HG03469 (cell line): ENCODE measurements around the gene ALX4.

Experiments used
- ATAC-seq: cut with Tn5 transposase; IDR thresholded peaks from one replicate; pipeline ENCODE4 v1.9.1; 2021; ENCODE audit warnings: mild to moderate bottlenecking, moderate library complexity, moderate number of reproducible peaks; ENCODE audit not compliant: unreplicated experiment

The ALX4 gene

DNA sequence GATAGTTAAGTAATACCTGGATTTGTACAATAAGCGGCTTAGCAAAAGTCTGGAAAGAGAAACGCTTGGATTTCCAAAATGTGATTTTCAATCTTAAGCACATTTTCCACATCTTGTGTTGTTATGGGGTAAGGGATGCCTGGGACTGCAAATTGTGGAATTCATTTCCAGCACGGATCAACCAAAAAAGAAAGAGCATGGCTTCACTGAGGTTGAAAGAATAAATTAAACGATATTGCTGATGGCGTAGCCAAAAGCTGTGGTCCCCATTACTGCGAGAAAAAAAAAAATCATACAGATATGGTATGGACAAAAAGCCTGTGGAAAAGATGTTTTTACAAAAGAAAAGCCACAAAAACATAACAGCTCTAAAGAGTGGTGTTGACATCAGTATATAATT lies 26.0 kb upstream of the ALX4 start:
- no peak for ATAC-seq

DNA sequence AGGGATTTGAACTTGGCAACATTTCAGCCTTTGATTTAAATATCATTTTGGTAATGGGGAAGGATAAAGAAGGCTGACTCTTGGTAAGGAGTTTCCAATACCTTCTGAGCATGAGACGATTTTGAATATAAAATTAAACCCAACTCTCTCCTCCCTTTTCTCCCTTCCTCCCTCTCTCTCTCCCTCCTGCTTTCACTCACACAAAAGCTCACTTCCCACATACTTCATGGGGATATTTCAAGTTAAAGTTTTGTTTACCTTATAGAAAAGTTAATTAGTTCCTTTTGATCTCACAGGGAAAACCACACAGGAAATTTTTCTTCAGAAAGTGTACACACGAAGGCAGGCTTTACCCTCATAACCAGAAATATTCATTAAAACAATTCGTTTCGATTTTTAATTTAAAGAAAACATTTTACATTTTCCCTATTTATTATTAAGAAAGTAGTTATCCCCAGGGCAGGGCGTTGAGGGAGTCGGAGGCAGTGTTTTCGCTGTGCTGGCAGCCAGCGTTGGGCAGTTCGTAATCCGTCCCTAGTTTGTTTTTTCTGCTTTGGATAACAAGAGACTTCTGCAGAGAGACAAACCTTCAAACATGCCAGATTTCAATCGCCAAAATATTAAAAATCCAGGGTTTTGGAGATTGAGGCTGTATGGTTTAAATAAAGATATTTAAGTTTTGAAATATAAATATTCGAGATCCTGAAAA lies 25.3 kb upstream of the ALX4 start:
- no peak for ATAC-seq

DNA sequence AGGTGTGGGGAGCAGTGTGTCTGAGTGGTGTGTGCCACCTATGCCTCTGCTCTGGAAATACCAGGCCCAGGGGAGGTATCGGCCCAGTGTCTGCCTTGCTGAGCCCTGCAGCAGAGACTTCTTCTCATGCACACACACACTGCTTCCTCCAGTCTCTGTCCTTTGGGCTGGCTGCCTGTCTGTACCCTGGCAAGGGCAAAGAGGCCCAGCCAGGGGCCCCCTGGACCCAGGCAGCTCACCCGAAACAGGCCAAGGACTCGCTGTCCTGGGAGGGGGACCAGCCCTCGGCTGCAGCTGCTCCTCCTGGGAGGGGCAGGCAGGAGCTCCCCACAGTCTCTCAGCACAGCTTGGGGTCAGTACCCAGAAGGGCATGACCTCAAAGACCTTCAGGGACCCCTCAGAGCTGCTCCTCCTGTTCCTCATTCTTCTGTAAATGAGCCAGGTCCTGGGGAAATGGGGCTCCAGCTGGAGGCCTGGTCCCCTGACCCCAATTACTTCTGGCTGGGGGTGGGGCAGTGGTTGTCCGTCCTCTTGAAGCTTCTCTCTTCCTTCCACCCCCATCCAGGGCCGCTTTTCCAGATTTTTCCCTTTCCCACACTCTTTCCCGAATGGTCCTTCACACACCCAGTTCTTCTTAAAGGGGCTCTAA lies 24.5 kb upstream of the ALX4 start:
- ATAC-seq = no peak

DNA sequence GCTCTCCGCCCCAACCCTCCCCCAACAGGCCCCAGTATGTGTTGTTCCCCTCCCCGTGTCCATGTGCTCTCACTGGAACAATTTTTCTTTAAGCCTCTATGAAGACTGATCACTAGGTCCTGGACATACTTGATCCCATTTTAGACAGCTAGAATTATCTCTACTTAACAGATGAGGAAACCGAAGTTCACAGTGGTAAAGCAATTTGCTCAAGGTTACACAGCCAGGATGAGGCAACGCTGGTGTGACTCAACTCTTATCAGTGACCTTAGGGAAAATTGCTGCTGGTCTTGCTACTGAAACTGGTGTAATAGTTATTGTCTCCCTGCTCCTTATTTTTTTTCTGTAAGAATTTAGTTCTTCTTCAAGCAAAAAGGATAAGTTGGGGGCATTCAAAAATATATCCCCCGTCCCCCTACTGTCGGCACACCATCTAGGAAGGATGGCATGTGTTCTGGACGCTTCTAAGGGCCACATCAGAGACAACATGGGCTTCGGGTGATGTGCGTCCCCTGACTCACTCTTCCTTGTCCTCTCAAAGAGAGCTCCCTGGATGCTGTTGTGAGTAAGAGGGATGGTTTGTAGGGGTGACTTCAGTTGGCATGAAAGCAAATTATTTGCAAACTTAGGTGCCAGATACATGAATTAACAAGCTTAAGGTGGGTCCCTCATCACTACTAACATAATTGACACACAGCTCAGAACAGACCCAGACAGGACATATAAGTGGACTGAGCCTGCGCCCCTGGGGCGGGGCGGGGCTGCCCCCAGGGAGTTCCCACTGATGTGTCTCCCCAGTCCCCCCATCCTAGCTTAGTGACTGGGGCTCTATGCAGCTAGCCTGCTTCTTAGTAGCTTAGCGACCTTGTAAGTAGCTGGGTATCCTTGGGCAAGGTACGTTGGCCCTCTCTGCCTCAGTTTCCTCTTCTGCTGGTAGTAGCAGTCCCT lies 23.6 kb upstream of the ALX4 start:
- no peak for ATAC-seq

DNA sequence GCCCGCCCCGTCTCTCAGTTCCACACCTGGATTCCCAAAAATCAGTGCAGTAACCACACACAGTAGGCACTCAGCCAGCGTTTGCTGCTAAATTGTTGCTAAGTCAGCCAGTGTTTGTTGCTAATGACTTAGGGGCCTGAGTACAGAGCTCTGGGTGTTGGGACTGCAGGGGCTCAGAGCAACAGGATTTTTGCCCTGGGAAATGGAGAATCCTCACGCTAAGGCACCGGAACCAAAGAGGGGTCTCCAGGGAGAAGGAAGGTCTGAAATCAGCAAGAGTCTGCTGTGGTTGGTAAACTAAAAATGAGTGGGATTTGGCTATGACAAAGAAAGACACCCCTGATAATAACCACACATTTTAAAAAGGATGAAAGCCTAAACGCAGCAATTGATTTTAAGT lies 22.7 kb upstream of the ALX4 start:
- ATAC-seq = no peak

DNA sequence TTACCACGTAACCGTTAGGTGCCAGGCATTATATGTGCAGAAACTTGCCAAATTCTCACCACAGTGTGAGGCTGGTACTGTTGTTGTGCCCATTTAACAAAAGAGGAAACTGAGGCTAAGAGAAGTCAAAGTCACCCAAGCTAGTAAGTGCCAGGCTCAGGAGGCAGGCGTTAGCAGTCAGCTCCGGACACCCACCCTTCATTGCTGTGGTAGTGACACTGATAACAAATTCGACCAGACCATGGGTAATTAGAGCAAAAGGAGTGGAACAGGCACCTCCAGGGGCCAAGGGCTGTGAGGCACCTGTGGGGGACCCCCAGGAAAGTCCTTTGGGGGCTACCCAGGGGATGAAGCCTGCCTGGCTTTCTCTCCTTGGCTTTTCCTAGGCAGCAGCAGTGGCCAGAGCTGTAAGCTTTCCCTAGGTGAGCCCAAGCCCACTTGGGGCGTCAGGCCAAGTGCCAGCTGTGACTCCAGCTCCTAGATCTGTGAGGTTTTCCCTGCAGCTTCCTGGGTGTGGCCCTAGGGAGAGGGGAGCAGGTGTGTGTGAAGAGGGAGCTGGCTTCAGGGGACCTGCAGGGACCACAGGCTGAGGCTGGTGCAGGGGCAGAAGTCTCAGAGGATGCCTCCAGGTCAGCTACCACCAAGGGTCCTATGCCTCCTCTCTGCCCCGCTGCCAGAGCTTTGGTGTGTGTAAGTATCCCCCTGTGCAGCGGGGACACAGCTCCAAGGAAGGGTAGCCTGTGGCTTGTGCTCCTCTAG lies 19.7 kb upstream of the ALX4 start:
- no peak for ATAC-seq

DNA sequence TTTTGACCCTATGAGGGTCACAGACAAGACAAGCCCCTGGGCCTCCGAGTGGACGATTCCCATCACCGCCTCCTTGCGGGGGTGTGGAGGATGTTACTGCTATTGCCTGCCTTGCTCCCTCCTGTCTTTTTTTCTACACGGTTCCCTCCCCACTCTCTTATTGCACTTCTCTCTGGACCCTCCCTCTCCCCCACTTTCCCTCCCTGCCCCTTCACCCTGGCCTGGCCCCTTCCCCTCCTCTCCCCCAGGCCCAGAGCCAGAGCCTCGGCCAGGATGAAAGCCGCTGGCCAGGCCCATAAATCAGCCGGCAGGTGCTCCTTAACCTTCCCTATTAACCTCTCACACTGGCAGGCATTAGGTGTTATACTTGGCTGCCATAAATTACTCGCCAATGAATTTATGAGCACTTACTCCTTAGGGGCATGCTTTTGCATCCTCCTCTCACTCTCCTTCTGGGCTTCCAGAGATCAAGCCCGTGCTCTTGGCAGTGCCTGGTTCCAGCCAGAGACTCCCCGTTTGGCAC lies 18.3 kb upstream of the ALX4 start:
- ATAC-seq = no peak

DNA sequence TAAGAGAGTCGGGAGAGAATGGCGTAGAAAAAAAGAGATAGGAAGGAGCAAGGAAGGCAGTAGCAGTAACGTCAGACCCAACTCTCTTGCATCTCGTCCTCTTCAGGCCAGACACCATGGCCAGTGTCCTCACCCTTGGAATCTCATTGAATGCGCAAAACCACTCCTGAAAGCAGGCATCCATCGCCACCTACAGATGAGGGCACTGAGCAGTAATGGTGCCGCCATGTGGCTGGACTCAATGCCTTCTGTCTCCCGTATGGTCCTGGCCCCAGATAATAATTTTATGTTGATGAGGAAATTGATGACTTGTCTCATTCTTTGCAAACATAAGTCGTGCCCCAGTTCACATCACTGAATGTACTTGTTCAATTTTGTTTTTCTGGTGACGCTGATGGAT lies 17.8 kb upstream of the ALX4 start:
- no peak for ATAC-seq

DNA sequence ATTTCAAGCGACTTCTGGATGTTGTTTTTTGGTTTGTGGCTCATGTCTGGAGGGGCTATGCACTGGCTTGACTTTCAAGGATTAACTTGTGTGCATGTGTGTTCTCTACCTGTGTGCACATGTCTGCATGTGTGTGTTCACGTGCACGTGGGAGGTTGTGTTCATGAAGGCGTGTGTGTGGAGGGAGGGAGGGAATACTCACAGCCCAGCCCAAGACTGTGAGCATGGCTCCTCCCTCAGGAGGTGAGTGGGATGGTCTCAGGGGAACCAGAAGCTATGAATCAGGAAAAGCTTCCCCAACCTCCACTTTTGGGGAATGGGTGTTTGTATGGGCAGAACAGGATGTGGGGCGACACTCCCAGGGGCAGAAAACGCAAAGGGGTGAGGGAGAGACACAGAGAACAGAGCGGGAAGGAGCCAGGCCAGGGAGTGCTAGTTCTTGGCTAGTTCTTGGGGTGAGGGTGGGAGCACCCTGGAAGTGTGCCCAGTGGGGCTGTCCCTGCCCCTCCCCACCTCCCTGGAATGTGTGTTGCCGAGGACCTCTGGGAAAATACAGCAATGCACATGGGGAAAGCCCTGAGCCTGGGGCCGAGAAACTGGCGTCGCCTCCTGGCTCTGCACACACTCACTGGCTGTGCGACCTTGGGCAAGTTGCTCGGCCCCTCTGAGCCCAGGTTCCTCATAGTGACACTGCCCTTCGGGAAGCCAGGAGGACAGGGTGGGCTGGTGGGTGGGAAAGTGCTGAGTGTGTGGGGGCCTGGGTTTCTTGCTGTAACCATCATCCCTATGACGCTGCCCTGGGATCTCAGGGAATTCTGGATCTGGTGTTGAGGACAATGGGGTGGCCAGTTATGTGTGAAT lies 16.9 kb upstream of the ALX4 start:
- no peak for ATAC-seq

DNA sequence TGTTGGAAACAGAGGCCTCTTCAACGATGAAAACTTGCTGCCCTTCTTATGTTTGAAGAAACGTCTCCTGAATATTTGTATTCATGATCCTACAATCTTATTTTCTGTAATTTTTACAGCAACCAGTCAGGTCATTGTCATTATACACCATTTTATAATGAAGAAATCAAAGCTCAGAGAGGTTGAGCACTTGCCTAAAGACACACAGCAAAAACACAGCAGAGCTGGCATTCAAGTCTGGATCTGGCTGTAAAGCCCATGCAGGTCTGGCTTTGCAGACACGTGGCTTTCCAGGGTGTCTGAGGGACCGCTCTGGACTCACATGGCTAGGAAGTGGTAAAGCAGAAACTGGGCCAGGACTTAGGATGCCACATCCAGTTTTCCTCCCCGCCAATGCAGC lies 15.8 kb upstream of the ALX4 start:
- ATAC-seq = no peak

DNA sequence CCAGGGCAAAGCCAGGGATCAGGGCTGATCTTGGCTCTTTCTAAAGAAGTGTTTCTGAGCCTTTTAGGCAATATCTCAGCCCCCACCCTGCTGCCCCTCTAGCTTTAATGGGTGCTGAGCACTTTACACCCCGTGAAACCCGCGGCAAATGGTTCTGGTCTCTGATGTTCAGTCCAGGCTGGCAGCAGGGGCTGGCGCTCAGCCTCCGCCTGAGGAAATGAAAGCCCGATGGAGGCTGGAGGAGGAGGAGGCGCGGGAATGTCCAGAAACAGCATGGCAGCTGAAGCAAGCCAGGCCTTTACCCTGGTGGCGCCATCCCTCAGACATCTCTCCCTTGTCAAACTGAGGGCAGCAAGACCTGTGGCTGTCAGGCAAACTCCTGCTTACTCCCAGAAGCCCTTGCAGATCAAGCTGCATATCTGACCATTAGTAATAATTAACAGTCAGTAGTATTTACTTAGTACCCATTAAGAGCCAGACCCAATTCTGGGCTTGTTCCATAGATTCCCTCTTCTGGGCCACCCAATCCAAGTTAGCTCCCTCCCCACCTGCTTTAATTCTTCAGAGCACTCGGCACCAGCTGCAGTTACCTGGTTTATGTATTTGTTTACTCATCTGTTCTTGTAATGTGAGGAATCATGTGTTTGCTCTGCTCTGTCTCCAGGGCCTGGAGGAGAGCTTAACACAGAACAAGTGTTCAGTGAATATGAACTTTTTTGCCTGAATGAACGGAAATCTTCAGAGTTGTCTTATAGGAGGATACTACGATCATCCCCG lies 15.0 kb upstream of the ALX4 start:
- no peak for ATAC-seq

DNA sequence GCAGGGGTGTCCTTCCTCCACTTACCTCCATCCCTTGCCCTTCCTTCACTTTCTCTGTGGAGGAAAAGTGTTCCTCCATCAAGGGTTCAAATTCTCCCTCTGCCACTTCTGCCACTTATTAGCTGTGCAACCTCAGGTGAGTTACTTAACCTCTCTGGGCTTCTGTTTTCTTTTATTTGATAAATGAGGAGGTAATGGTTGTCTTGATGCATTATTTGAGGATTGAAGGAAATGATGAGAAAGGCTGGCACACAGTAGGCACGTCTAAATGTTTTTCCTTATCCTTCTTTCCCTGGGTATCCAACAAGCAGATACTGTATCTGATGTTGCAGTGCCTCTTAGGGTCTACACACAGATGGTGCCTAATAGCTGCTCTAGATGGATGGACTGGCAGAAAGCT lies 14.3 kb upstream of the ALX4 start:
- ATAC-seq = no peak

DNA sequence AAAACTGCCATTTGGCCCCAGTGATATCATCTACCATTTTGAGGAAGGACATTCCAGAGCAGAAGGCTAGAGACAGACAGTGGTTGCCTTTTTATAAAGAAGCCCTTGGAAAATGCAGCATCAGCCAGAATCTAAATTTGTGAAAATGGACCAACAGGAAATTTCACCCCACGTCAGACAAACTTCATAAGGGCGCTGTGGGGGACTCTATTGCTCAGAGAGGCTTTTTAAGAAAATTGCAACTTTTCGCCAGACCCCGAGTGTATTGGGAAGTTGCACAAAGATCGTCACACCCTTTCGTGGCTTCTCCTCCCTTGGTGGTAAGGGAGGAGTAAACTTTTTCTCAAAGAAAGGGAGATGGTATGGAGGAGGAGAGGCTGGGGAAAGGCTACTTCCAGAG lies 12.3 kb upstream of the ALX4 start:
- ATAC-seq = no peak

DNA sequence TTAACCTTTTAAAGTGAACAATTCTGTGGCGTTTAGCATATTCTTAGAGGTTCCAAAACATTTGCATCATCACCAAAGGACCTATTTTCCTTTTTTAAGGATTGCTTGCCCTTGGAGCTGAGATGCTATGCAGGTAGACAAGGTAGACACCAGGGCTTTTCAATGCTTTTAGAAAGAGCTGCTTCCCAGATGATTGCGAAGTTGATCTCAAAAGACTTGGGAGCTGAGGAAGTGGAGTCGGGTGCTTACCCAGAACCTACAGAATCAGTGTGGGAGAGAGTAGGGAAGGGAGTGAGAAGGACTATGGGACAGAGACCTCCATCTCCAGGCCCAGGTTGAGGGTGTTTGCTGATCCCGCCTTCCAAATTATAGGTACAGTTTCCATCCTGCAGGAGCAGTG lies 11.1 kb upstream of the ALX4 start:
- ATAC-seq = no peak

DNA sequence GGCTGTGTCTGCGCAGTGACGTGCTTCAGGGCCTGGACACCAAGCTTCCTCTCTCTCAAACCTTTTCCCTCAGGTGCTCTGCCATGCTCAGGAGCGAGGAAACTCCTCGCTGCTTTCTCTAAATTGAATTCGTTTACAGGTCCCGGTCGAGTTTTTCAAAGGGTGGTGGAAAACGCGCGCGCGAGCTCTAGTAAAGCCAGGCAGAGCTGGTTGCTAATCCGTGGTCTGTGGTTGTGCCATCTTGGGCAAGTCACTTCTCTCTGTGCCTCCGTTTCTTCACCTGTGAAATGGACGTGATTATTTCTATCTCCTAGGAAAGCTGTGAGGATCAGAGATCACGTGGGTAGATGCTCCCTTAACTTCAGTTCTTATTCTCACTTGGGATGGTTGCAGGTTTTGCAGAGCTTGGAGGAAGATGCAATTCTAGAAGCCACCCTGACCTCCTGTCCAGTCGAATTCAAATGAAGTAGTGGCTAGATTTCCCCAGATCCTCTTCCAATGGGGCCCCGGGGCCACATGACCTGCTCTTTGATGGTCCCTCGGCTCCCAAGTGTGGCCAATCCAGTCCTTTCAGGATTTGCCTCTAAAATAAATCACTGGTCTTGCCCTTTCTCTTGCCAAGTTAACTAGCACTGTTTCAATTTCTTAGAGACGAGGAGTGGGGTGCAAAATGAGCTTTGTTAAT lies 10.5 kb upstream of the ALX4 start:
- ATAC-seq = no peak

DNA sequence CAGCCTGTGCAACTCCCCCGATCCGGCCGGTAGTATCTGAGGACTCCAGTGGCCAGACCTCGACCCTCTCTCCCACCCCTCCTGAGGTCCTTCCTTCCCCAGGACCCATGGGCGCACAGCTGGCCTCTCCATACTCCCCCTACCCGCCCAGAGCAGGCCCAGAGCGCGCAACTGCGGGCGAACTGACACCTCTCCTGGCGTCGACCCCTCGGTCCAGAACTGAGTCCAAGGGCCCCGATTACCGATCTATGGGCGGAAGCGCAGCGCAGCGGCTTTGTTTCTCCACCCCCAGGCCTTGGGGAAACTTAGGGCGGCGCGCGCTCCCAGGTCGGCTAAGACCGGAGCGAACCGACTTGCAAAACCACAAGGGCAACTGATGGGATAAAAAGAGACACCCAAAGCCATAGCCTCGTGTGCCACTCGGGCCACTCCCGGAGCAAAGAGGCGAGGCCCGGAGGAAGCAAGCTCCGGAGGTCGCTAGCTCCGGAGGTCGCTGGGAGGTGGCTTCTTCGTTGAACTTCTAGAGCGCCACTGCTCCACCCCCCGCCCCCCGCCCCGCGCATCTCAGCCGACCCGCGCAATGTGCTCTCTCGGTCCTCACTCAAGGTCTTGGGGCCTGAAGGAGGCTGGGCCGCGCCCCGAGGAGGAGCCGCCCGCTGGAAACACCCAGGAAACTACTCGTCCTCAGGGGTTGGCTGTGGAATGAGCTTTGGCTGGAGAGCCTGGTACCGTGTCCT lies 9.8 kb upstream of the ALX4 start:
- no peak for ATAC-seq

DNA sequence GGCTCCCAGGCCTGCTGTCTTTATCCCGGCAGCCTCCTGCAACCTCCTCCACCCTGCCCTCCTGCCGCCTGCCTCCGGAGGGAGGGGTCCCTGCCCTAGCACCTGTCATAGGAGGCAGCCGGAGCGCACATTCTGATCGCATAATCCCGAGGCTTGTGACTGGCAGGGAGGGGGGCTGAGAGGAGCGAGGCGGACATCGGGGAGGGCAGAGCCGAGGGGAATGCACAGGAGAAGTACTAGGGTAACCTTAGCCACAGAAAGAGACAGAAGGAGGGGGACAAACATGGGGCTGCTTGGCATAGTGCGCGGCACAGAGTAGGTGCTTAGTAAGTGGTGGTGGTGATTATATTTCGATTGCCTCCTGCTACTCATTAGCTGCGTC lies 9.2 kb upstream of the ALX4 start:
- no peak for ATAC-seq

DNA sequence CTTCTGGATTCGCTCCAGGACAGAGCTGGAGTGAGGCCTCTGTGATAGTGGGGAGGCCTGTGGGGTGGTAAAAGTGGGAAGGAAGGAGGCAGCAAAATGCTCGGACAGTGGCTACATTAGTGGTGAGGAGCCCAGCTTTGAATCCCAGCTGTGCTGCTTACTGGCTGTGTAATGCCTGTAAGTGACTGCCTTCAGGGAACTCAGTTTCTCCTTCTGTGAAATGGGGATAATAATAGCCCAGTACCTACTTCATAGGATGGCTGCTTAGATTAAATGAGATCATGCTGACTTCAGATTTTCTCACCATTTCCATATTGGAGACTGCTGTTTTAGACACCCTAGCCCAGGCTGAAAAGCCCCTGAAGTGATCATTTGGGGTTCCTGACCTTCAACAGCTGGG lies 8.4 kb upstream of the ALX4 start:
- ATAC-seq = no peak
